C4-2B (cell line): ENCODE measurements around the gene GP1BA.

Experiments used
- H3K27ac ChIP-seq: fragments of 450-650 bp; 2 replicates; pipeline ENCODE4 v1.5.1; 2017
- ZFX ChIP-seq: fragments of 450-650 bp; IDR thresholded peaks from 2 replicates; pipeline ENCODE4 v1.6.1; 2017
- TF ChIP-seq, protein P1 (sequence below): fragments of 450-650 bp; conservative IDR thresholded peaks from 2 replicates; pipeline ENCODE4 v1.5.1; 2017; ENCODE audit warnings: mild to moderate bottlenecking

GP1BA gene

DNA sequence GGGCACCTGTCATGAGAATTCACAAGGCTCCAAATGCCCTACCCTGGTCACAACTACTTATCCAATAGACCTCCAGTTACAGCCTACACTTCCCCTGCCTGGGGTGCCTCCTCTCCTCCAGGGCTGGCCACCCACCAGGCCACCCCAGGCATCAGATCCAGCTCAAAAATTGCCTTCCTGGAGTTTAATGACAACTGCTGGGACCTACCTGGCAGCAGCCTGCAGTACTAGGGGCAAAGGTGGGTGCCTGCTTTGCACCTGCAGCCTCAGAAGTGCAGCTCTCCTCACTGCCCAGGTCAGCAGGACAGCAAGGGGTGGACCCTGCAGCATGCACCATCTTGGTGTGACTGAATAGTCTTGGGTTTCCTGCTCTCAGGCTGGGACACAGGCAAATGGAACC, 3.6 kb downstream of the GP1BA start:
- H3K27ac ChIP-seq: no peak overlapping the region
- no peak for TF ChIP-seq ZFX
- TF ChIP-seq, protein P1, sequence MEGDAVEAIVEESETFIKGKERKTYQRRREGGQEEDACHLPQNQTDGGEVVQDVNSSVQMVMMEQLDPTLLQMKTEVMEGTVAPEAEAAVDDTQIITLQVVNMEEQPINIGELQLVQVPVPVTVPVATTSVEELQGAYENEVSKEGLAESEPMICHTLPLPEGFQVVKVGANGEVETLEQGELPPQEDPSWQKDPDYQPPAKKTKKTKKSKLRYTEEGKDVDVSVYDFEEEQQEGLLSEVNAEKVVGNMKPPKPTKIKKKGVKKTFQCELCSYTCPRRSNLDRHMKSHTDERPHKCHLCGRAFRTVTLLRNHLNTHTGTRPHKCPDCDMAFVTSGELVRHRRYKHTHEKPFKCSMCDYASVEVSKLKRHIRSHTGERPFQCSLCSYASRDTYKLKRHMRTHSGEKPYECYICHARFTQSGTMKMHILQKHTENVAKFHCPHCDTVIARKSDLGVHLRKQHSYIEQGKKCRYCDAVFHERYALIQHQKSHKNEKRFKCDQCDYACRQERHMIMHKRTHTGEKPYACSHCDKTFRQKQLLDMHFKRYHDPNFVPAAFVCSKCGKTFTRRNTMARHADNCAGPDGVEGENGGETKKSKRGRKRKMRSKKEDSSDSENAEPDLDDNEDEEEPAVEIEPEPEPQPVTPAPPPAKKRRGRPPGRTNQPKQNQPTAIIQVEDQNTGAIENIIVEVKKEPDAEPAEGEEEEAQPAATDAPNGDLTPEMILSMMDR: no peak

DNA sequence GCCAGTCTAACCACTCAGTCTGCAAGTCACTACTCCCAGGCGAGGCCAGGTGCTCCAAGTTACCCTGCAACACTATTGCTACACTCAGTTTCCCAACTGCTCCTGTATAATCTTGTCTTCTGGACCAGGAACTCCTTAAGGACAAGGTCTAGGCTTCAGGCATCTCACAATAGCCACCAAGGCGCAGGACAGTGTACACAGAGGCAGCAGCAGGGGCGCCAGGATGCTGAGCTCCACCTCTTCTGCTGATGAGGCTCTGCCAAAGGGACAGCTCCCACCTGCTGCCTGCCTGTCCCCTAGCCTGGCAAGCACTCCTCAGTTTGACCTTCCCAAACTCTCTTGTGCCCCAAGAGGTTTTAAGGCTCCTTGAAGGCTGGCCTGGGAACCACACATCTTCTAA, 4.4 kb downstream of the GP1BA start:
- TF ChIP-seq, protein P1: no peak
- TF ChIP-seq ZFX: no peak
- no peak overlapping the region for H3K27ac ChIP-seq

DNA sequence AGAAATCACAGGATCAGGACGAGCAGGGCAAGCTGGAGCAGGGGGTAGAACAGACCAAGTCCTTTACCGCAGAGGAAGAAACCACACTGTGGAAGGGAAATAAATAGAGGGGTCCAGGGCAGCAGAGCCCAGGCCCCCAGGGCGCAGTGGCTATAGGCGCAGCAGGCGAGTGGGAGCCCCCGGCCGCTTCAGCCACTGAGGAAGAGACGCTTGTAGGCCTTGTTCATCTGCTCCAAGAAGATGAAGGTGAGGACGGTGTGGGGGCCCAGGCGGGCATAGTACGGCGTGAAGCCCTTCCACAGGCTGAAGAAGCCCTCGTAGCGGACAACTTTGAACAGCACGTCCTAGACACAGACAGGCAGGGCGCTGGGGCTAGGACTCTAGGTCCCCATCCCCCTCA, 5.5 kb downstream of the GP1BA start:
- no peak for TF ChIP-seq ZFX
- TF ChIP-seq, protein P1: no peak
- H3K27ac ChIP-seq: no peak overlapping the region

DNA sequence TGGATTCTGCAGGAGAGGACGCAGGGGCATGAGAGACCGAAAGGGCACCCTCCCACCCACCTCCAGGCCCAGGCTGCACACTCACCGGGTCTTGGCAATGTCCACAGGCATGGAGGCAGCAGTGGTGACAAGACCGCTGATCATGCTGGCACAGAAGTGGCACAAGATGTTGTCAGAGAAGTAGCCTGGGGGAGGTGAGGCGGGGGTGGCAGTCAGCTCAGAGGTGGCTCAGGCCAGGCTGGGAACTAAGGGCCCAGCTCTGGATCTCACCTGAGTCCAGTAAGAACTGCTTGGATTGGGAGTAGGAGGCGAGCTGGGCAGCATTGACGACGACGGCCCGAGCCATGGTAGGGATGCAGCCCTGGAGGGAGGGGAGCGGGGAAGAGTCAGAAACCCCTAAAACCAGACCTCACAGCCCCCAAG, 6.0 kb downstream of the GP1BA start:
- H3K27ac ChIP-seq: peak overlapping the region; percentile 97
- TF ChIP-seq ZFX: no peak
- TF ChIP-seq, protein P1: no peak

DNA sequence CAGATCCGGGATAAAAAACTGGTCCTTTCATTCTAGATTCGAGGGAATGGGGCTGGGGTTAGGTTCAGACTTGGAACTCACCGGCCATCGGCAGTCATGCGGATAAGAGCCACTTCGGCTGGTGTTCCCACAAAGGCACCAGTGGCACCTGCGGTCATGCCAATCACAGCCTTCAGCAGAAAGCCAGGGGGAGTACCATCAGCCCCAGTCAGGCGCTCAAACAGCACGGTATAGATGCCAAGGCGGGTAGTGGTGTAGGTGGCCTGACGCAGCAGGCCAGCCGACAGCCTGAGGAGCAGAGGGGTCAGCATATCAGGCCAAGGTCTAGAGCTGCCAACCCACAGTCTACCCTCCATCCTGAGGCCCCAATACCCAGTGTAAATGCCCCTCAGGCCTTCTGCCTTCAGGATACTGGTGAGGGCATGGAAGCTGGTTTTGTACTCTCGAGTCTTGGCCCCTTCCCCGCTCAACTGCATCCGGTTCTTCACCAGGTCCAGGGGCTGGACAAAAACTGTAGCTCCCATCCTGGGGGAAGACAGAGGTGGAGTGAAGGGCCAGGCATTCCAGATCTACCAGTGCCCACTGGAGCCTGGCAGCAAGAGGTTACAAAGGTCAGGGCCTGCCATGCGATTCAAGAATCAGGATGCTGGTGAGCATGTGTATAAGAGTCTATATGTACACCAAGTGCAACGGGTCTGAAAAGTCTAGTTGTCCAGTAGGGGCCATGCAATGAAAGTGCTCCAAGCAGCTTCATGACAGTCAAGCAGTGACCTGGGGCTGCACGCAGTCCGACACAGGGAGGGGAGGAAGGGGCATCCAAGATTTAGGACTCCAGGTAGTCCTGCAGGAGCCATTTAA, 6.8 kb downstream of the GP1BA start:
- H3K27ac ChIP-seq: peak overlapping the region; percentile 97

DNA sequence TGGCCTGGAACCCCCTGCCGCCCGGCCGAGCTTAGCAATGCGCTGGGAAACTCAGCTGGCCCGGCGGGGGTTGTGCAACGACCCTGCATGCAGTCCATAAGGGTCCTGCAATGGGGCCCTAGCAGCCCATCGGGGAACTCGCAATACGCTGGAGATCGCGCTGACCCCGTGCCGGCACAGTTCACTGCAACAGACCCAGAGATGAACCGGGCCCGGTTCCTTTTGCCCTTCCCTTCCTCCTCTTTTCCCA, 7.4 kb downstream of the GP1BA start:
- H3K27ac ChIP-seq: peak overlapping the region; percentile 97
- TF ChIP-seq ZFX: peak; percentile 56; the same call in 1 of the 2 replicates
- TF ChIP-seq, protein P1: no peak

More for the DNA sequence above, 6.8 kb downstream of the GP1BA start:
- TF ChIP-seq, protein P1: no peak
- TF ChIP-seq ZFX: no peak

DNA sequence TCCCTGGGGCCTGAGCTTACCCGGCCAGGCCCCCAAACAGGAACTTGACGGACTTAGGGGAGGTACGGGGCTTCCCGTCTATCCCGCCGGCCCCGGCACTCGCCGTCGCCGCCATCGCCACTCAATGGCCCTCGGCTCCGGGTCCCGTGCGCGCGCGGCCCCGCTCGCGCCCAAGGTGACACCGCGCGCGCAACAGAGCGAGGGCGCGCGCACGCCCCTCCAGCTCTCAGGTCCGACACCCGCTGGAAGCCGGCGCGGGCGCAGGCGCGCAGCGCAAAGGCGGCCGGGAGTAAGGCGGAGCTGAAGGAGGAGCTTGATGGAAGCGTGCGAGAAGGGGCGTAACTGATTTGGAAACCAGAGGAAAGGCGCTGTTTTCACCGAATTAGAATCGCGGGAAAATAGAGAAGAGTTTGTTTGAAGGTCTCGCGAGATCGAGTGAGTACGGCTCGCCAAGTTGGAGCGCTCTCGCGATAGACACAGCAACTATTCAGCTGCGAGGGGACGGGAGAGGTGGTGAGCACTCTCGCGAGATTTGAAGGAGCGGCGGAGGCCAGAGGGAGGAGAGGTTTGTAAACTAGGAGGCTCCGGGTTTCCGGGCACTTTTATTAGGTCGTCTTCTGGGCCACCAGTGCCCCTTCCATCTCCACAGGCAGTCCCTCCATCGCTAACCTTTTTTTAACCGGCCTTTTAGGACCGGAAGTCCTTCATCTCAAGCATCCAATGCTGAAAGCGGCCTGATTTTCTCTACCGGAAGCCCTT, 7.9 kb downstream of the GP1BA start, which contains the start of the genes RNF167 and SLC25A11:
TSS of gene RNF167 (plus strand) at position 473 of the 759 bp plus-strand sequence. CDS start 642 bp downstream, outside the sequence.
TSS of gene SLC25A11 (minus strand) at position 251 of the 759 bp plus-strand sequence. CDS start at position 115, 136 bp downstream.
- H3K27ac ChIP-seq: peak within 1 kb of the TSS; percentile 97
- TF ChIP-seq, protein P1: no peak
- no peak for TF ChIP-seq ZFX
